Globus pallidus (tissue), 1 donor: ENCODE results near the gene HMCN2.
"Not testable (repeated sequence)": the region's sequence is repeated elsewhere in the genome, so short reads cannot be mapped to it uniquely, and the experiment has no call there.

Experiments used
- DNase-seq: peaks from one replicate; pipeline ENCODE4 v3.0.0-alpha.2; 2015; ENCODE audit warnings: low spot score

HMCN2 gene

DNA sequence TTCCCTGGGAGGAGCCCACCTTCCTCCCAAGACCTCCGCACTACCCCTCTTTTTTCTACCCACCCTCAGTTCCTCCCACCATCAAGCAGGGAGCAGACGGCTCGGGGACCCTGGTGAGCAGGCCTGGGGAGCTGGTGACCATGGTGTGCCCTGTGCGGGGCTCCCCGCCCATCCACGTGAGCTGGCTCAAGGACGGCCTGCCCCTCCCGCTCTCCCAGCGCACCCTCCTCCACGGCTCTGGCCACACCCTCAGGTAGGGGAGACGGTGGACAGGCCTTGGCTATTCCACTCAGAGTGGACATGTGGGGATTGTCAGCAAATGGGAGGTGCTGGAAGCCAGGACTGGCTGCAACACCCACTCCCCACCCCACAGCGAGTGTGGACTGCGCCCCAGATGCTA lies 126.3 kb downstream of the HMCN2 start:
- DNase-seq, result no peak

DNA sequence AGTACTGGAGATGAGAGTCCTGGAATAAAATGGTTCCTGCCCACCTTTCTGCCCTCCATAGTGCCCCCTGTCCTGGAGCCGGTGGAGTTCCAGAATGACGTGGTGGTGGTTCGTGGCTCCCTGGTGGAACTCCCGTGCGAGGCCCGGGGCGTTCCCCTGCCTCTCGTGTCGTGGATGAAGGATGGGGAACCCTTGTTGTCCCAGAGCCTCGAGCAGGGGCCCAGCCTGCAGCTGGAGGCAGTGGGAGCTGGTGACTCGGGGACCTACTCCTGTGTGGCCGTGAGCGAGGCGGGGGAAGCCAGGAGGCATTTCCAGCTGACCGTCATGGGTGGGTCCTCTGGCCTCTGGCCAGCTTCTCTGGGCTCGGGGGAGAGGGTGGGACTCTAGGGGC lies 128.1 kb downstream of the HMCN2 start:
- DNase-seq, result no peak

DNA sequence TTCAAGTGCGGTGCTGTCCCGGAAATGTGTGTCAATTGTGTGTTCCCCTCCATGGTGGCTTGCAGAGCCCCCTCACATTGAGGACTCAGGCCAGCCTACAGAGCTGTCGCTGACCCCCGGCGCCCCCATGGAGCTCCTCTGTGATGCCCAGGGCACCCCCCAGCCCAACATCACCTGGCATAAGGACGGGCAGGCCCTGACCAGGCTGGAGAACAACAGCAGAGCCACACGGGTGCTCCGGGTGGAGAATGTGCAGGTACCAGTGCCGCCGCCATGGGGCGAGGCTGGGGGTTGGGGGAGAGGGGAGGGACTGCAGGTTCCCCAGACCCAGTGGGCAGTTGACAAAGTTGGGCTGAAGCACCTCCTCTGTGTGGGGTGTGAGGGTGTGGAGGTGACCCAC lies 128.8 kb downstream of the HMCN2 start:
- DNase-seq, result no peak

DNA sequence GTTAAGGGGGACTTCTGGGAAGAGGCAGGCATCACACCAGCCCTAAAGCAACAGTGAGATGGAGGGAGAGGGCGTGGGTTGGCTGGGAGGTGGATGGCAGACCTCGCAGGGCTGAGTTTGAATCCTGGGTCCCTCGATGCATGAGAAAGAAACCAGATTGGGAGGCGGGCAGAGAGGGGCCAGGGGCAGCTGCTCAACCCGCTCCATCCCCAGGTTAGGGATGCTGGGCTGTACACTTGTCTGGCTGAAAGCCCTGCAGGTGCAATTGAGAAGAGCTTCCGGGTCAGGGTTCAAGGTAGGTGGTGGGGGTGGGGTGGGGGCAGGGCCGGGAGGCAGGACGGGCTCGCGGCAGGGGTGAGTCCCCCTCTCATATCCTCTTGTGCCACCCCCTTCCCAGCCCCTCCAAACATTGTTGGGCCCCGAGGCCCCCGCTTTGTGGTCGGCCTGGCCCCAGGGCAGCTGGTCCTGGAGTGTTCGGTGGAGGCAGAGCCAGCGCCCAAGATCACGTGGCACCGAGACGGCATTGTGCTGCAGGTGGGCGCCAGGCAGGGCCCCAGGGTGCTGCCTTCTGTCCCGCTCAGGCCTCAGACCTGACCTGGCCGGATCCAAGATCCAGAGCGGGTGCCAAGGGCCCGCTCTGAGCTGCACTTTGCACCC lies 129.4 kb downstream of the HMCN2 start:
- no peak for DNase-seq

DNA sequence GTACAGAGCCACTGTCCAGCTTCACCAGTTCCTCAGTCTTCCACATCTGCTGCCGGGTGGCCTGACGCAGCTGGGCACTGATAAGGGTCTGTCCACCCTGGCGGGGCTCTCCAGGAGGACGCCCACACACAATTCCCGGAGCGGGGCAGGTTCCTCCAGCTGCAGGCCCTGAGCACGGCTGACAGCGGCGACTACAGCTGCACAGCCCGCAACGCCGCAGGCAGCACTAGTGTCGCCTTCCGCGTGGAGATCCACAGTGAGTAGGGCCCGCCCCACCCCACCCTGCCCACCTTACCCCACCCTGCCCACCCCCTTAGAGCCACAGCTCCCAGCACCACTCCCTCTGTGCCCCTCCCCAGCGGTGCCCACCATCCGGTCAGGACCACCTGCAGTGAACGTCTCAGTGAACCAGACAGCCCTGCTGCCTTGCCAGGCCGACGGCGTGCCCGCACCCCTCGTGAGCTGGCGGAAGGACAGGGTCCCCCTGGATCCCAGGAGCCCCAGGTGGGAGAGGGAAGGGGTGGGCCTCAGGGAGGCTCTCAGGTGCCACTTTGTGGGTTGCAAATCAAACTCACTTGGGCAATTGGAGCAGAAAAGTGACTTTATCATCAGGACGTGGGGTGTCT lies 130.4 kb downstream of the HMCN2 start:
- no peak for DNase-seq

DNA sequence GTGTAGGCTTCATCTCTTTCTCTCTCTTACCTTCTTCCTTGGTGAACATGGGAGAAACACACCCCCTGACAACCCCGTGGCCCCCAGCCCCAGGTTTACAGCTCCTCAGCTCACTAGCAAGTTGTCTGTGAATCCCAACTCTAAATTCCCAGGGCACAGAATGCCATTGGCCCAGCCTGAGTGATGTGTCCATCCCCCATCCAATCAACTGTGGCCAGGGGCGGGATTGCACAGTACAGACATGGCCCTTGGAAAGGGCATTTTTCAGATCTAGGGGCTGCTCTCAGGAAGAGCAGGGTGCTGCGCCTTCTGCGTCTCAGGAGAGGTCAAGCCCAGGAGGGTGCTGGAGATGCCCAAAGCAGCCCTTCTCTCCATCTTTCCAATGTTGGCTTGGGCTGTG lies 131.0 kb downstream of the HMCN2 start:
- DNase-seq, result no peak

DNA sequence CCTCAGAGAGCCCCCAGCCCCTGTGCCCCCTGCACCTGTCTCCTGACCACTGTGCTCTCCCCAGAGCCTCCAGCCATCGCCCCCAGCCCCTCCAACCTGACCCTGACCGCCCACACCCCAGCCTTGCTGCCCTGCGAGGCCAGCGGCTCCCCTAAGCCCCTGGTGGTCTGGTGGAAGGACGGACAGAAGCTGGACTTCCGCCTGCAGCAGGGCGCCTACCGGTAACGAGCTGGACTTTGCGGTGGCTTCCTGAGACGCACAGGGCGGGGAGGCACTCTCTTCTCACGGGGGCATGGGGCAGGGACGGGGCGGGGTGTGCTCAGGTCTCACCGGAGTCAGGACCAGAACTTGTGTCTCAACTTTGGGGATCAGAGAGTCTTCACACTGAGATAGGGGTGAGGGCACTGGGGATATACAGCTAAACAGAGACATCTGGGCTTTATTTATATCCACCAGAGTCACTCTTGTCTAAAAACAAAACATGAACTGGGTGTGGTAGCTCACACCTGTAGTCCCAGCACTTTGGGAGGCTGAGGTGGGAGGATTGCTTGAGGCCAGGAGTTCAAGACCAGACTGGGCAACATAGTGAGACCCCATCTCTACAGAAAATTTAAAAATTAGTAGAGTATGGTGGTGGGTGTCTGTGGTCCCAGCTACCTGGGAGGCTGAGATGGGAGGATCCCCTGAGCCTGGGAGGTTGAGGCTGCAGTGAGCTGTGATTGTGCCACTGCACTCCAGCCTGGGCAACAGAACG lies 133.1 kb downstream of the HMCN2 start:
- DNase-seq, result no peak

DNA sequence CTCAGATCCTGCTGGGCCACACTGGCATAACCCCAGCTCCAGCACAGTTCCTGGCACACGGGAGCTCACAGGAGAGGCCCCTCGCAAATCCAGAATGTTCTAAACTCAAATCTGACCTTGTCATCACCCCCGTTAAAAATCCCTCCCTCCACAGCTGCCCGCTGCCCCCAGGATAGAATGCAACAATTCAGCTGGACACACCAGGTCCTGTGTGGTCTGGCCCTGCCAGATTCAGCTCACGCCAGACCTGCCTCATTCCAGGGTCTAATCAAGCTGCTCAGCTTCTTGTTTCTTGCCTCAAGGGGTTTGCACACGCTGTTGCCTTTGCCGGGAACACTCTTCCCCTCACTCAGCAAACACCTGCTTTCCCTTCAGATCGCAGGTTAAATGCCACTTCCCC lies 134.2 kb downstream of the HMCN2 start:
- no peak for DNase-seq

DNA sequence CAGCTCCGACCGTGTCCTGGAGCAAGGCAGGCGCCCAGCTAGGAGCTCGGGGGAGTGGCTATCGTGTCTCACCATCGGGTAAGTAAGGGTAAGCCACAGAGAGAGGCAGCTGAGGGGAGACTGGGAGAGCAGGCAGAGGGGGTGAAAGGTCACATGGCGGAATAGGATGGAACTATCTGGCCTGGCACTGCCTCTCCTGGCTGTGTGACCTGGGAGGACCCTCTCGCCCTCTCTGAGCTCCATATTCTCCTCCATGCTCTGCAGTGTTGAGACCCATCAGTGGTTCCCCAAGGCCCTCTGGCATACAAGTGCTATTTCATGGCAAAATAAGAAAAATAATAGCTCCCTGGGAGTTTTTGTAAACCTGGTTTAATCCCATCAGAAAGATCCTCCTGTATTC lies 135.3 kb downstream of the HMCN2 start:
- no peak for DNase-seq

DNA sequence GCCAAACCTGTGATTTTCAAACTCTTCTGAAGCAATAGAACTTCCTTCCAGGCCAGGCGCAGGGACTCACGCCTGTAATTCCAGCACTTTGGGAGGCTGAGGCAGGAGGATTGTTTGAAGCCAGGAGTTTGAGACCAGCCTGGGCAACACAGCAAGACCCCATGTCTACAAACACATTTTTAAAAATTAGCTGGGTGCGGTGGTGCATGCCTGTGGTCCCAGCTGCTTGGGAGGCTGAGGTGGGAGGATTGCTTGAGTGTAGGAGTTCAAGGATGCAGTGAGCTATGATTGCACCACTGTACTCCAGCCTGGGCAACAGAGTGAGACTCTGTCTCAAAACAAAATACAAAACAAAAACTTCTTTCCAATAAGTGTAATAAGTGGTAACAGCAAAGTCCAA lies 136.2 kb downstream of the HMCN2 start:
- DNase-seq, result not testable (repeated sequence)

DNA sequence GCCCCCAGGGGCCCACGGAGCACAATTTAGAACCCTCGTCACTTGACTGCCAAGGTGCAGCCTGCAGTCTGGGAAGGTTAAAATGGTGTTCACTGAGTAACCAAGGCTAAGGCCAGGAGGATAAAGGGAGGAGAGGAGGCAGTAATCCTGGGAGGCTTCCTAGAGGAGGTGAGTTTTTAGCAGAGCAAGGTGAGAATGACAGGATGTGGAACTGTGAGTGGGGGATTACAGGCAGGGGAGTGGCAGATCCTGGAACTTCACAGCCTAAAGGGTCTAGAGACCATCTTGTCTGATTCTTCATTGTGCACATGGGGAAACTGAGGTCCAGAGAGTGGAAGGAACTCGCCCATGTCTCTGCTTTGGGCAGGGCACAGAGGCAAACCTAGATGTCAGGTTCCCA lies 136.7 kb downstream of the HMCN2 start:
- no peak for DNase-seq

DNA sequence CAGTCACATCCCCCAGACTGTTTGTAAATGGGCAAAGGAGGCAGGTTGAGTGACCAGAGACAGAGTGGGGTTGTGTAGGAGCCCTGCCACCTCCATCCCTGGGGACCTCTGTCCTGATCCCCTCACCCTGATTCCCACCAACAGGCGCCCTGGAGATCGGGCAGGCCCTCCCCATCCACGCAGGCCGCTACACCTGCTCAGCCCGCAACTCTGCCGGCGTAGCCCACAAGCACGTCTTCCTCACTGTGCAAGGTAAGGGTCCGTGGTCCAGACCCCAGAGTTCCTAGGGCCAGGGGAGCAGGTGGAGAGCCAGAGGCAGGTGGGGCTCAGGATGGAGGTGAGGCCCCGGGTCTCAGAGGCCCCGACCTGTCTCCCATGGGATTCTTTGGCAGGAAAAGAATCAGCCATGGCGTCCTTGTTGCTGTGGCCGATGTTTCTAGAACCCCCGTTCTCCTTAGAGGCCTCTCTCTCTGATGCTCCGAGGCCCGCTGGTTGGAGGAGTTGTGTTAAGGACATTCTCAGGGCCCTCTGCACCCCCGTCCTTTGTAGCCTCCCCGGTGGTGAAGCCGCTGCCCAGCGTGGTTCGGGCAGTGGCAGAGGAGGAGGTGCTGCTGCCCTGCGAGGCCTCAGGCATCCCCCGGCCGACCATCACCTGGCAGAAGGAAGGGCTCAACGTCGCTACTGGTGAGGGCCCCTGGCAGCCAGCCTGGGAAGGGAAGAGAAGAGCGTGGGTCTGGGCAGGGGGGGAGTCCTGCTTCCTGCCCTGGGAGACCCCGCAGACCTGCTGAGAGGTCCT lies 137.3 kb downstream of the HMCN2 start:
- DNase-seq, result no peak

DNA sequence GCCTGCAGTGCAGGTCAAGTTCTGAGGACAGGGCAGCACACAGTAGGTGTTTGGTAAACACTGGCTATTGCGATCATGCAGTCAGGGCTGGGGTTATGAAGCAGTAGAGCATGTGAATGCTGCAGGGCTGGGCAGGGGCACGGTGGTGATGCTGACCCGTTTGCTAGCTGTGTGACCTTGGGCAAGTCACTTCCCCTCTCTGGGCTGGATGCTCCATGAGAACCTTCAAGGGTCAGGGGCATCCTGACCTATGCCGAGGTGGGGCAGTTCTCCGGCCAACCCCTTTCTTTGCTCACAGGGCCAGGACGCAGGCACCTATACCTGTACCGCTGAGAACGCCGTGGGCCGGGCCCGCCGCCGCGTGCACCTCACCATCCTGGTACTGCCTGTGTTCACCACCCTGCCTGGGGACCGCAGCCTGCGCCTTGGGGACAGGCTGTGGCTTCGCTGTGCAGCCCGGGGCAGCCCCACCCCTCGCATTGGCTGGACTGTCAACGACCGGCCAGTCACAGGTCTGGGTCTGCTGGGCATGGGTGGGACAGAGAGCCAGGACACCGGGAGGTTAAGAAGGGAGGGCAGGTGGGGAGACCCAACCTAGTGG lies 140.2 kb downstream of the HMCN2 start:
- DNase-seq, result no peak

DNA sequence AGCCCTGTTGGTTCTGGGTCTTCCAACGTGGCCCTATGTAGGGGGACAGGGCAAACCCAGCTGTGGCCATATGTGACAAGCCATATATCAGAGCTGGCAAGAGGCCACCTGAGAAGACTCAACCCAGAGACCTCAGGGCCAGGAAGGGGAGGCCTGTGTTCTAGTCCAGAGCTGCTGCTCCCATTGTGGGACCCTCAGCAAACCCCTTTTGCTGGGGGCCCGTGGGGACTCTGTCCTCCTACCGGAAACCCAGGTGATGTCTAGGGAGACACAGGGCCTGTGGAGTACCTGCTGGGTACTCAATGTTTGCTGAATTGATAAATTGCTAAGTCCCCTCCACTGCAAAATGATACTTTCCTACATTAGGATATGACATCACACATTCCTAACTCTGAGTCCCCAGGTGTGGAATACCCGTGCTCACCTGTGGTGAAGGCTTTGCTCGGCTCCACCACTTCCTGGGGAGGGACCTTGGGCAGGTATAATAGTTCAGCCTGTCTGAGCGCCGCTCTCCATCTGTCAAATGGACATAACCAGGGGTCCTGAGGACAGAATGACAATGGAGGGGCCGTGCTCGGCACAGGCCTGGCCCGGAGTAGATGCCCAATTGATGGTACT lies 140.8 kb downstream of the HMCN2 start:
- DNase-seq, result no peak

DNA sequence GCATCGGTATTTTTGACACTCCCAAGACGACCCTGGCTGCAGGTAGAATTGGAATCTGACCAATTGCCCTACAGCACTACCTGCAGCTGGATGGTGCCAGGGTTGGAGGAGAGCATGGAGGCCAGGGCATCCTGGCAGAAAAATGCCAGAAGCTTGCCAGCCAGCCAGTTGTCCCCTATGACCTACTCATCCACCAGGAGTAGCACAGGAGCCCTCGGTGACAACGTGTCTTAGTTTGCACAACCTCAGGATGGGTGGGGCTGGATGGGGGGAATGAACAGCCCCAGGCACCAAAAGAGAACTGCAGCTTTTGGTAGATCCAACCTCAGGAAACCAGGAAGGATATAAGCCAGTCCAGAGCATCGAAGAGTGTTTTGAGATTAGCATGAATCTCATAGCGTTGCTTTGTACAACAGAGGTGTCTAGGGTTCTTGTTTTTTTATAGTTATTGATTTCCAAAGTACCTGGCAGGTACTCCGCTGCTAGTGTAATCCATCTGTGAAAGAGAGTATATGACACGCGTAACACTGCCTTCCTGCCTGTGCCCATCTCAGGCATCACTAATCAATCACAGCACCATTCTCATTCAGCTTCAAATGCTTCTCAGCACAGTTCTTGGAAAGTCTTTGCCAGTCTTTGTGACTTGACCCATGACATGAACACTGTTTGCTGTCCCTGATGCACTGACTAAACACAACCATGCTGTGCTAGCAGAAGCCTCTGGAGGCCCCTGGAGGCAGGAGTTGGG lies 142.5 kb downstream of the HMCN2 start:
- no peak for DNase-seq

DNA sequence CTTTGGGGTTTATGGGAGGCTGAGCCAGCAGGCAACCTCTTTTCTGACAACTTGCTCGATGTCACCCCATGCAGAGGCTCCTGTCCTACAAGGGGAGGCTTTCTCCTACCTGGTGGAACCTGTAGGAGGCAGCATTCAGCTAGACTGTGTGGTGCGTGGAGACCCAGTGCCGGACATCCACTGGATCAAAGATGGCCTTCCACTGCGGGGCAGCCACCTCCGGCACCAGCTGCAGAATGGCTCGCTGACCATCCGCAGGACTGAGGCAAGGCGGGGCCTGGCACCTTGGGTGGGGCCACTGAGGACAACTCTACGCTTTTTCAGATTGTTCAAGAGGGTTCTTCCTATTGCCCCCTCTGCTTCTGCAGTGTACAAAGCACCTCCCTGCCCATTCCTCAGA lies 143.1 kb downstream of the HMCN2 start:
- no peak for DNase-seq

DNA sequence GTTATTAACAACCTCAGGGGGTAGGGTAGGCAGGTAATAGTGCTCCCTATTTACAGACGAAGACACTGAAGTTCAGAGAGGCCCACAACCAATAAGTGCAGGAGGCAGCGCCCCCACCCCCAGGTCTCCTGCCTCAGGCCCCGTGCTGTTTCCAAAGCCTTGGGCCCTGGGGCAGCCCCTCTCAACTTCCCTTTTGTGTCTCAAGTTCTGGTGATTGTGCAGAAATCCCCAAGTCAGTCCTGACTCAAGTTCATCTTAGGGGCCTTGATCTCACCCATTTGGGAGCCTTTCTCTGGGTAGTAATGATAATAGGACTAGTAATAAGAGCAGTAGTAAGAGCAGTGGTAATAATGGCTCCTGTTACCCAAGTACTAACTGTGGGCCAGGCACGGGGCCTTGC lies 143.7 kb downstream of the HMCN2 start:
- DNase-seq, result no peak

DNA sequence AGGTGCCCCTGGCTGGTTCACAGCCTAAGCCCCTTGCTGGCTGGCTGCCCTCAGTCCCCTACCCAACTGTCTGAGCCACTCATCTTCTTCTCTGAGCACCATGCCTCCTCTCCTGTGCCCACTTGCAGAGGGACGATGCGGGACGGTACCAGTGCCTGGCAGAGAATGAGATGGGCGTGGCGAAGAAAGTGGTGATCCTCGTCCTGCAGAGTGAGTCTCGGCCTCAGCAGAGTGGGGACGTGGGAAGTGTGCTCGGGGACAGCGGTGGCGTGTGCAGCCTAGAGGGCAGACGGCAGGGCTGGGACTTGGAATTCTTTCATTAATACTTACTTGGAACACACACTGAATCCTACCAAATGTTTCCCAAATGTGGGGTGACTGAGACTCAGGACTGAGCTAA lies 144.9 kb downstream of the HMCN2 start:
- no peak for DNase-seq

DNA sequence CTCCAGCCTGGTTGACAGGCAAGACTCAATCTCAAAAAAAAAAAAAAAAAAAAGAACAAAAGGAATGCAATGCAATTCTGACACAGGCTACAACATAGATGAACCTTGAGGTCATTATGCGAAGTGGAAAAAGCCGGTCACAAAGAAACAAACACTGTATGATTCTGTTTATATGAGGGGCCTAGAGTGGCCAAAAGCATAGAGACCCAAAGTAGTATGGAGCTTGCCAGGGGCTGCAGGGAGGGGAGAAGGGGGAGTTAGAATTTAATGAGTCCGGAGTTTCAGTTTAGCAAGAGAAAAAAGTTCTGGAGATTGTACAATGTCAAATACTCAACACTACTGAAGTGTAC lies 146.0 kb downstream of the HMCN2 start:
- DNase-seq, result no peak

DNA sequence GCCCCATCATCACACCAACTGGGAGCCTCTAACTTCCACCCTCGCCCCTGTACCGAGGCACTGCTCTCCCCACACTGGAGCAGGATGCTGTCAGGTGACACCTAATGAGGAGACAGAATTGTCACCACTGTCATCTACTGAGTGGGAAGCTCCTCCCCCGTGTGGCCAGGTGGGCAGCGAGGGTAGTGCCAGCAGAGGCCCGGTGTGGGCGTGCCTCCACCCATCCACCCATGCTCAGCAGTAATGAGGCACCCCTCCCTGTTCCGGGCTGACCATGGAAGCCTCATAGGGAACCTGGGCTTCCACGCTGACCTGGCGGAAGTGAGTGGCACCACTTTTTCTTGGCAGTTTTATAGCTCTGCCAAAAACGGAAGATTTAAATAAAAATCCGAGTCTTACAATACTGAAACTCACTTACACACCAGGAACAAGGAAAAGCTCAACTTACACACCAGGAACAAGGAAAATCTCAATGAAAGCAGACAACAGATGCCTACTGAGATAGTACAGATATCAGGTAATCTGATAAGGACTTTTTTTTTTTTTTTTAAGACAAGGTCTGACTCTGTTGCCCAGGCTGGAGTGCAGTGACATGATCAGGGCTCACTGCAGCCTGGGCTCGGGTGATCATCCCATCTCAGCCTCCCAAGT lies 148.6 kb downstream of the HMCN2 start:
- DNase-seq, result no peak
